NCI-H82 (cell line): Measurements from ENCODE around the gene ZSCAN23.
A peak's percentile ranks its signal among the peaks of the same experiment; 100 is the strongest.
"Not testable (repeated sequence)": the region's sequence is repeated elsewhere in the genome, so short reads cannot be mapped to it uniquely, and the experiment has no call there.

Experiments
- DNase-seq: peaks from one replicate; lab custom pipeline; 2025; lab: John Stamatoyannopoulos, UW

Gene ZSCAN23

DNA sequence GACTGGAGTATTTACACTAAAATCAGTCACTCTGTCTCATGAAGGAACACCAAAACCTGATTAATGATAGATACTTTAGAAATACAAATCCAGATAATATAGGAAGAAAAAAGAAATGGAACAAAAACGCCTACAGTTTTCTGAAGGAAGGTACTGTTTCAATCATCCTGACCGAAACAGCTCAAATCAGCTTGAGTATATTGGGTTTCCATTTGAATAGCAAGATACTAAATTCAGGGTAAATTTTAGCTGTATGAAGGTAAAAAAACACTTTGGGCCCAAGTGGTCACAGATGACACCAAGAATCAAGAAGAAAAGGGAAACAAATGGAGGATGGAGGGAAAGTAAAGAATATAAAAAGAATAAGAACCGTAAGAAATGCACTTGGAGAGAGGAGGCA, 6.9 kb downstream of the ZSCAN23 start:
- no peak for DNase-seq

DNA sequence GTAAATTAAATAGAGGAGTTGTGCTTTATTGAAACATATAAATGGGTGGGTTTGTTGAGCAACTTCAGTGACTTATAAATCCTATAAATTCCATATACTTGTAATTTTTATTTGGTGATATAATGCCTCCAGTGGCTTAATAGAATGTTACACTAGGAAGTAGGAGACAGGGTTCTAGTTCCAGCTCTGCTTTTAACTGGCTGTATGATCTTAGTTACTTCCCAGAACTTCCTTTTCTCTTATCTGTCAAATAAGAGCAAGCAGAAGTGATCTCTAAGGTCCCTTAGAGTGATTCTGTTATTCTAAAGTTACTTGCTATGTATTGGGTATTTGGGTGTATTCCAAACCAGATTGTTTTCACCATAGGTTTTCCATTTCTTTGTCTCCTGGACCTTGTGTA, 10.2 kb downstream of the ZSCAN23 start:
- no peak for DNase-seq

DNA sequence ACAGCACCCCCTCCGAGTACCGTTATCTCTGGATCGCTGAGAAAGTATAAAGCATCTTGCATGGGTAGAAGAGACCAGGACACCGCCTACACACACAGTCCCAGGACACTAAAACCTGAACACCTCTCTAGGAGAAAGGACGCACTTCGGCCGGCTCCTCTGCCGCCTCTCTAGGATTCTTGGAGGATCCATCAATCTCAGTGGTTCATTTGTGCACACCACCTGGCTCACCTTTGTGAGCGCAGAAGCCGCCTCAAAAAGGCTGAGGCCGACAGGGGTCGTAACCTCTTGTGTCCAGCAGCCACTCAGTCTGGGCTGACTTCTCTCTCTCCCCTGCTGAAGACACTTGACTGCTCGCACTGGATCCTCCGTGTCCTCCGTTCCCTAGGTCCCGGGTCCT, 13.5 kb downstream of the ZSCAN23 start:
- DNase-seq = no peak

DNA sequence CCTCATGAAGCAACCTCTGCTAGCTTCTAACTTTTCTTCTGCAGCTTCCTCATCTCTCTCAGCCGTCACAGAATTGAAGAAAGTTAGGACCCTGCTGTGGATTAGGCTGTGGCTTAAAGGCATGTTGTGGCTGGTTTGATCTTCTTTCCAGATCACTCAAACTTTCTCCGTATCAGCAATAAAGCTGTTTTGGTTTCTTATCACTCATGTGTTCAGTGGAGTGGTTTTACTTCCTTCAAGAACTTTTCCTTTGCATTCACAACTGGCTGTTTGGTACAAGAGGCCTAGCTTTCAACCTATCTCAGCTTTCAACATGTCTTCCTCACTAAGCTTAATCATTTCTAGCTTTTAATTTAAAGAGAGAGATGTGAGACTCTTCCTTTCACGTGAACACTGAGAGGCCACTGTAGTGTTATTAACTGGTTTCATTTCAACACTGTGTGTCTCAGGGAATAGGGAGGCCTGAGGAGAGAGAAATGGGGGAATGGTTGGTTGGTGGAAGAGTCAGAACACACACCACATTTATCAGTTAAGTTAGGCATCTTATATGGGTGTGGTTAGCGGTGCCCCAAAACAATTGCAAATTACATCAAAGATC, 17.2 kb downstream of the ZSCAN23 start:
- DNase-seq = no peak

DNA sequence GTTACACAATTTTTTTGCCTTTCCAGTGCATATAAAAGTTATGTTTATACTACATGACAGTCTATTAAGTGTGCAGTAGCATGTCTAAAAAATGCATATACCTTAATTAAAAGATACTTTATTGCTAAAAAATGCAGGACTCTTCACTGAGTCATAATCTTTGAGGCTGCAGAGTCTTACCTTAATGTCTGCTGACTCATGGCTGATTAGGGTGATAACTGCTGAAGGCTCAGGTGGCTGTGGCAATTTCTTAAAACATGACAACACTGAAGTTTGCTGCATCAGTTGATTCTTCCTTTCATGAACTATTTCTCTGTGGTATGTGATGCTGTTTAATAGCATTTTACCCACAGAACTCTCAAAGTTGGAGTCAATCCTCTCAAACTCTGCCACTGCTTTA, 19.1 kb downstream of the ZSCAN23 start:
- no peak for DNase-seq

DNA sequence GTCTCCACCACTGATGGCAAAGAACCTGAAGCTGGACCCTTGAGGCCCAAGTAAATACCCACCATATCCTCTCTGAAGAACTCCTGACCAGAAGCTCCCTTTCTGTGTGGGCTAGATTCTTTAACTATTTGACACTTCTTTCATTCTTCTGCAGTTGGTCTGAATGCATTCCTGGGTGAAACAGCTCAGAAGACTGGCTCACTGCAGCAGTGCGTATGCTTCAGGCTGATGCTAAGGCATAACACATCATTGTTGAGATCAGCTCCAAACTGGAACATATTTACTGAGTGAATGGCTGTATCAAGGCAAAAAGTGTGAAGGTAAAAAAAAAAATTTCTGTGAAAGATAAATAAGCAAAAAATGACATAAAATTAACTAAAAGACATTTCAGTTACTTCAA, 19.7 kb downstream of the ZSCAN23 start:
- no peak for DNase-seq

DNA sequence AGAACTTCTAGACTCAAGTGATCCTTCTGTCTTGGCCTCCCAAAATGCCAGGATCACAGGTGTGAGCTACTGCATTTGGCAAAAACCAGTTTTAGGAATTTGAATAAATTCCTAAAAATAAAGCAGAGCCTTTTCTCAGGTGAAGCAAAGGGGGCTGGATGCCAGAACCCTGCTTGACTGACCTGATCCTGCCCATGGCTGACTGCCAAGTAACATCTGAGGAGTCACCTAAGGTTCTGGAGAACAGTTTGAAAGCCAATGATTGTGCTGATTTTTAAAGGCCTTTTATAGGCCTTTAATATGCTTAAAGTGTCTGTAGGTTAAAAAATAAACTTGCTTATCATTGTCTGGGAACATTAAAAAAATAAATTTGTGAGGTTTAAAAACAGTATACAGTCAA, 29.6 kb downstream of the ZSCAN23 start:
- no peak for DNase-seq

DNA sequence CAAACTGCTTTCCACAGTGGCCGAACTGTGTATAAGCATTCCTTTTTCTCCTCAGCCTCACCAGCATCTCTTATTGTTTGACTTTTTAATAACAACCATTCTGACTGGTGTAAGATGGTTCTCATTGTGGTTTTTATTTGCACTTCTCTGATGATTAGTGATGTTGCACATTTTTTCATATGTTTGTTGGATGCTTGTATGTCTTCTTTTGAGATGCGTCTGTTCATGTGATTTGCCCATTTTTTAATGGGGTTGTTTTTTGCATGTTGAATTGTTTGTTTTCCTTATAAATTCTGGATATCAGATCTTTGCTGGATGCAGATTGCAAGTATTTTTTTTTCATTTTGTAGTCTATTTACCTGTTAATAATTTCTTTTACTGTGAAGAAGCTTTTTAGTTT, 32.5 kb downstream of the ZSCAN23 start:
- DNase-seq = no peak

DNA sequence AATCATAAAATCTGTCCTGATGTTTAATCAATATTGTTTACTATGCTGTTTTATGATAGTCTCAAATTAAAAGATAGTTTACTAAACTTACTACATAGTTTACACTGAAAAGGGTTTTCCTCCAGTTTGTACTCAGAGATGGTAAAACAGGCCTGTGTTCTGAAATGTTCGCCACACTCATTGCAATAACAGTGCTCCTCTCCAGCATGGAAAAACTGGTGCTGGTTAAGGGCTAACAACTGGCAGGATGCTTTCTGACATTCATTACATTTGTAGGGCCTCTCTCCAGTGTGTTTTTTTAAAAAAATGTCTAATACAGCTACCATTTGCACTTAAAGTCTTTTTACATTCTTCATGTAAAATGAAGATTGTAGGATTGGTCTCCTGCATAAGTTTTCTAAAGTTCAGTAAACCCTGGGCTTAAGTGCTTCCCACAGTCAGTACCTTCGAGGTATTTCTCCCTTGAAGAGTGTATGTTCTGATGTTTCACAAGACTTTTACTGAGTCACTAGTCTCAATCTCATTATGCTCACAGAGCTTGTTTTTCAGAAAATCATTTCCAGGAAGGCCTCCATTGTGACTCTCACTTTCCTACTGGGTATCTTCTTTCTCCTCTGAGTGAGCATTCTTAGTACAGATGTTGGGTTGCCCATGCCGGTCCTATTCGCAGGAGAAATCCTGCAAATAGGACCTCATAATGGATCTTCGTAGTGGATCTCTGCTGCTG, 35.1 kb downstream of the ZSCAN23 start:
- no peak for DNase-seq

DNA sequence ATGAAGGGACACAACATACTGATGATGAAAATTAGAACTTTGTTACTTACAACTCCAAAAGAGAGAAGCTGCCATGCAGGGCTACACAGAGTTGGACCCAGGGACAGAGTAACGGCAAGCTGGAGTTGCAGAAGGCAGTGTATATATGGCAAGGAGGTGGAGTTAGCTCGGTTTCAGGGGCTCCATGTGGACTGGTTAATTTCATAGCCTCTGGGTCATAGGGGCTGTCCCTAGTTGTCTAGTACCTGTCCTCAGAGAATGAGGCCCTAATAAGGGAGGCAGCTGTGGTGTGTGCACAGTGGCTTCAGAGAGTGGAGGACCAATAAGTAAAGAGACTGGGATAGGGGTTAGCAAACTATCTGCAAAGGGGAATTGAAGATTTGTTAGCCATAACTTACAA, 35.9 kb downstream of the ZSCAN23 start:
- DNase-seq = no peak

DNA sequence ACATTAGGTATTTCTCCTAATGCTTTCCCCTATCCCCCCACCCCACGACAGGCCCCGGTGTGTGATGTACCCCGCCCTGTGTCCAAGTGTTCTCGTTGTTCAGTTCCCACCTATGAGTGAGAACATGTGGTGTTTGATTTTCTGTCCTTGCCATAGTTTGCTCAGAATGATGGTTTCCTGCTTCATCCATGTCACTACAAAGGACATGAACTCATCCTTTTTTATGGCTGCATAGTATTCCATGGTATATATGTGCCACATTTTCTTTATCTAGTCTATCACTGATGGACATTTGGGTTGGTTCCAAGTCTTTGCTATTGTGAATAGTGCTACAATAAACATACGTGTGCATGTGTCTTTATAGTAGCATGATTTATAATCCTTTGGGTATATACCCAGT, 39.4 kb downstream of the ZSCAN23 start:
- not testable (repeated sequence) for DNase-seq

DNA sequence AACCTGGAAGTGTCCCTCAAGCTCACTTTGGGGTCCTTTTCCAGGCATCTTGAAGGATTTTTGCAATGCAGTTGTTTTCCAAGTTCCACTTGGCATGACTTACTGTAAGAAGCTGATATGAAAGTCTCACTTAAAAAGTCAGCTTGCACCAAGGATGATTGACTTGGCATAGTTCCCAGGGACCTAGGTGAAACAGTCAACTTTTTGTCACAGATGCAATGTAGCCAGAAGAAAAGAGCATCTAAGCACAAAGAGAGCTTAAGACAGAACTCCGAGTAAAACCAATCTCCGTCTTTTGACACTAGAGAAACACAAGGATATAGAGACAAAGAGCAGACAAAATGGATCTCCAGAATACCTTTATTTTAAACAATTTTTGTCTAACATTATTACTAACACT, 41.1 kb downstream of the ZSCAN23 start:
- no peak for DNase-seq

DNA sequence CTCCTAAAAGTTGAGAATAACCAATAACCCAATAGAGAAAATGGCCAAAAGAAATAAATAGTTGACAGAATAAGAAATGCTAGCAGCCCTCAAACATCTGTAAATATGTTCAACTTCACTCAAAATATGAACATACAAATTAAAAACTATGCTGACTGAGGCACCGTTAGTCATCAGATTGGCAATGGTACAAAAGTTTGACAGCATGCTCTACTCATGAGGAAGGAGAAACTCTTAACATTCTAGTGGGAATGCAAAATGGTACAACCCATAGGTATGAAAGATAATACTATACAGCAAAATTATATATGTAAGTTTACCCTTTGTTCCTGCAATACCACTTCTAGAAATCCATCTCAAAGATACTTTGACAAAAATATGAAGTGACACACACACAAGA, 42.1 kb downstream of the ZSCAN23 start:
- DNase-seq = no peak

DNA sequence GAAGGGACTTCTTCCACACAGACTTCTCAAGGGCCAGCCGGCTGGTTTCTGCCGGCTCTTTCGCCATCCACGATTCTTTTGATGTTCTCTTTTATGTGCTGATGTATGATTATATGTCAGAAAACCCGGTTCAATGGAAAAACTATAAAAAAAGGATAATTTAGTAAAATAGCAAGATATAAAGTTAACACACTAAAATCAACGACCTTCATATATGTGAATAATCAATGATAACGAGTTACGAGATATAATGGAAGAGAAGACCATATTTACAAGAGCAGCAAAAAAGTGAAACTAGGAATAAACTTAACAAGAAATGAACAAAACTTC, 43.2 kb downstream of the ZSCAN23 start:
- no peak for DNase-seq

DNA sequence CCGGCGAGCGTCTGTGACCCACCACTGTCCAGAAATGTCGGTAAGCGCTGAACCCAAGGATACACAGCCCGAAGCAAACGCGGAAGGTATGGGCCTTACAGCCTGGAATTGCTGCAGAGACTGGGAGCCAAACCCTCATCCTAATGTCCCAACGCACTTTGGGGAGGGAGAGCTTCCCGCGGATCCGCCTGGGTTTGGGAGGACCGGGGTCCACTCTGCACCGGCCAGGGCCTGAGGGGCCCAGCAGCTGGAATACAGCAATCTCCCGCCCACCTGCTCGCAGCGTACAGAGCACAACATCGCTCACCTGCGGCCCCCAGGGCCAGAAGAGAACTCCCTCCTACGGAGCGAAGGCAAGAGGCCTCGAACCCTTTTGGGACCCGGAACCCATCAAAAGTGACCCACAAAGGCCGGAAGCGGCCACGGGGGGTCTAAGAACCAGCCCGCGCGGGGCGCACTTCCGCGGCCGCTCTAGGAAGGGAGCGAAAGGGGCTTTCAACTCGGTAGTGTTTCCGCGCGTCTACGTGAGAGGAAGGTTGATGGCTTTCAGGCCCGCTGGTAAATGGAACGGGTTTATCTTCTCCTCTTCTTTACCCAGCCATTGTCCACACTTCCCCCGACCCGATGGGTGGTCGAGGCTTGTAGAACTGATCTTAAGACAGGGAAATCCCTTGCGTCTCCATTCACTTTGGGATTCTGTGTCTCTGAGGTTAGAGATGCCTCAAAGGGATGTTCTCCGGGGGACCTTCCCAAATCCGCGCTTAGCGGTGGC, 43.8 kb downstream of the ZSCAN23 start, which contains the start of gene ZSCAN12:
Gene ZSCAN12, minus strand, starts transcription at position 398 of the 772 bp plus-strand sequence. CDS start 1,342 bp downstream, outside the sequence.
- peak; percentile 98 for DNase-seq

DNA sequence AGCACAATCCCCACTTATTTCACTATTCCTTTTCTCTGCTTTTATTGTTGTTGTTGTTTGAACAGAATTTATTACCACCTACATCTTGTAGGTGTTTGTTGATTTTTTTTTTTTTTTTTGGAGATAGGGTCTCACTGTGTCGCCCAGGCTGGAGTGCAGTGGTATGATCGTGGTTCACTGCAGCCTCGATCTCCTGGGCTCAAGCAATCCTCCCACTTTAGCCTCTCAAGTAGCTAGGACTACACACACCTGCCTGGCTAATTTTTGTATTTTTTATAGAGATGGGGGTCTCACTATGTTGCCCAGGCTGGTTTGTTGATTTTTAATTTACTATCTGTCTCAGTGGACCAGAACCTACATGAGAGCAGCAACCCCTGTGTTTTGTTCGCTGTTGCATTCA, 47.4 kb downstream of the ZSCAN23 start:
- DNase-seq = no peak

DNA sequence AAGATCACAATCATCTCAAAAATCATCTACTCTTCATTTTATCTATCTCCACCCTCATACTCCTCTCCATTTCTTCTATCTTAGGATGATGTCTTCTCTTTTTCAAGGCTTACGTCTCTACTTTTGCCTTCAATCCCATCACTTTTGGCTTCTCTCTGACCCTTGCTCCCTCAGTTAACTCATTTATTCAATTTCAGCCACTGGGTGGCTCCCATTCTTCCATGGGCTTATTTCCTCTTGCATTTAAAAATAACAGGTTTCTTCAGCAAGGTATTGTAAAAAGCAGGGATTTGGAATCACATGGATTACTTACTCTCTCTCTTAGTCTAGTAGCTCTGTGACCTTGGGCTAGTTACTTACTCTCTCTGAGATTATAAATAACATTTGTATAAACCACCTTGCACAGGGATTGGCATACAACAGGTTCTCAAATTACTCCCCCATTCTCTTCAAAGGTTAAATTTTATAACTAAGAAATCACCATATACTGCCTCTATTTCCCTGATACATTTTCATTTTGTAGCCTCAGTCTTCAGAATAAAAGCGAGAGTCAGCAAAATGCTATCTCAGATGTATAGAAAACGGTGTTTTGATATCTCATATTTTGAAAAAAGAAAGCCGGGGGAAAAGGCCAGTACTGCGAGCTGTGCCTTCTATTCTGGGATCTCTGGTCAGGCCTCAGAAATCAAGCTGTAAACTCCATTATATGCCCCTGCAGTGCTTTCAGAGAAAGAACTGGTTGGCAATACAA, 49.2 kb downstream of the ZSCAN23 start:
- no peak for DNase-seq

DNA sequence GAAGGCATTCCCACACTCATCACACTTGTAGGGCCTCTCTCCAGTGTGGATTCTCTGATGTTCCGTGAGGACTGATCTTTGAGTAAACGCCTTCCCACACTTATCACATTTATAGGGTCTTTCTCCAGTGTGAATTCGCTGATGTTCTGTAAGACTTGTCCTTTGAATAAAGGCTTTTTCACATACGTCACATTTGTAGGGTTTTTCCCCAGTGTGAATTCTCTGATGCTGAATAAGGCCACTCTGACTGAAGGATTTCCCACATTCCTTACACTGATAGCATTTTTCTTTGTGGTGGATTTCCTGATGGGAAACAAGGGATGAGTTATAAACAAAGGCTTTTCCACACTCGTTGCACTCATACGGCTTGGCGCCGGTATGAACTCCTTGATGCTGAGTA, 52.6 kb downstream of the ZSCAN23 start:
- no peak for DNase-seq

DNA sequence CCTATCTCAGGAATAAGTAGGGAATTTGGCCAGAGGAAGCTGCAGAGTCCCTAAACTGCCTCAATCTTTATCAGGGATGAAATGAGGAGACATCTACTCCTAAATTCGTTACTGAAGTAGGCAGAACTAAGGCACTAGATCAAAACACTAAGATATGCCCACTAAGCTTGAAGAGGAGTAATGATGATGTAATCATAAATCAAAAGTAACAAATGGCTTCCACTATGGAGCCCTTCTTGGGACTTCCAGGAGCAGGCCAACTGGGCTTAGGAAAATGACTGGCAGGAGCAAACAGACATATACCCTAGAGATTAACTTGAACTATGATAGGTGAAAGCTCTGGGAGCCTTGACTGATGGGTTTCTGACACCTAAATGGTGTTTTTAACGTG, 59.2 kb downstream of the ZSCAN23 start:
- DNase-seq = no peak

DNA sequence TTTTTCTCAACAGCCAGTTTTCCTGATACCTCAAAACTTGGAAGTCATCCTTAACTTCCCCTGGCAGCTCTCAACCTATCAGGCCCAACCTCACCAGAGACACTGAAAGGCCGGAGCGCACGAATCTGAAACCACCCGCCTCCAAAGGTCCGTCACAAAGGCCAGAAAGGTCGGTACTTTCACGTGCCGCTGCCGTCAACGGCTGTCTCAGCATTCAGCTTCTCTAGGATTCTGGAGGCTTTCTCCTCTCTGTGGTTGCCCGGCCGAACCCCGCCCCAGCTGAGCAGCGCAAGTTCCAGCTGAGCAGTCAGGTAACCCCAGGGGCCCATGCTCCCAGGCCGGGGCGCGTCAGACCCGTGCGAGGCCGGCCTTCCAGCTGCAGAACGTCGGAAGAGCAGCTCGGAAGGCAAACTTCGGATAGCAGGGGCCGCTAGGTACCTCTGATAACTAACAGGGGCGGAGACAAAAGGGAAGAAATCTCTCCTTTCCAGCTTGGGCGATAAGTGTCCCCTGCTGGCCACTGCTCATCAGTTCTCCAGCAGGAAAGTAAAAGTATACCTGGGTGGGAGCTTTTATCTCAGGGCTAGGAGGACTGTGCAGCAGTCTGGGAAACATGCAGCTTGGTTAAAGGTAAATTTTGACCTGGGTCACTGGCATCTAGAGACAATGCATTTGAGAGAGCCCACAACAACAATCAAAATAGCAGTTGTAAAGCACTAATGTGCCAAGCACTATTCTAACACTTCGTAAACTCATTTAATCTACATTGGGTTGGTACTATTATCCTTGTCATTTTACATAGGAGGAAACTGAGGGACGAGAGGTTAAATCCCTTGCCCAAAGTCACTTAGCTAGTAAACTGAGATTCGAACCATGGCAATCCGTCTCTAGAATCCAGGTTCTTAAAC, 59.8 kb downstream of the ZSCAN23 start:
- DNase-seq = no peak
